IMR-90 (cell line): ENCODE measurements around the gene FAR2. TPM values are rescaled to one million over a fixed set of nuclear protein-coding genes. Genes with fewer than 3 reads are reported as not detected.

Source experiments
- ATAC-seq: fragments of 200-7000 bp; cut with Tn5 transposase; 2 replicates; pipeline ENCODE4 v1.9.1; 2020; ENCODE audit warnings: low read depth, mild to moderate bottlenecking, moderate library complexity
- BruUV-seq: library from RNA; stranded (reverse); fragments of 400-500 nt; replicated peaks from 2 replicates; lab custom pipeline; 2021; lab: Mats Ljungman, UMichigan
- CTCF ChIA-PET: fragments of 300-600 bp; formaldehyde crosslinking; extraction: SDS; loops from one replicate; lab custom pipeline; 2021; ENCODE audit warnings: antibody characterized with exemption; lab: Yijun Ruan, JAX
- POLR2A ChIA-PET: fragments of 300-600 bp; sonication (Branson Sonifier 250); formaldehyde crosslinking; loops from one replicate; lab custom pipeline; 2022; ENCODE audit warnings: antibody characterized with exemption; ENCODE audit not compliant: unreplicated experiment; lab: Charles Lee
- DNase-seq: peaks from one replicate; pipeline ENCODE4 v3.0.0; 2013
- H2AFZ ChIP-seq: replicated peaks from 2 replicates; pipeline ENCODE3; 2013; ENCODE audit warnings: low read length, mild to moderate bottlenecking; ENCODE audit not compliant: poor library complexity
- H2AK5ac ChIP-seq: 2 replicates; pipeline ENCODE4 v1.6.1; 2013; ENCODE audit warnings: low read depth, low read length, inconsistent platforms
- H2AK9ac ChIP-seq: replicated peaks from 2 replicates; pipeline ENCODE3; 2013; ENCODE audit warnings: mild to moderate bottlenecking, low read depth, low read length, moderate library complexity; ENCODE audit not compliant: poor library complexity
- H2BK120ac ChIP-seq: 2 replicates; pipeline ENCODE4 v1.6.1; 2013; ENCODE audit warnings: low read depth, low read length, inconsistent platforms
- H2BK15ac ChIP-seq: 3 replicates; pipeline ENCODE4 v1.6.1; 2013; ENCODE audit warnings: low read depth, low read length, inconsistent platforms
- H2BK20ac ChIP-seq: 2 replicates; pipeline ENCODE4 v1.6.1; 2013; ENCODE audit warnings: low read depth, mild to moderate bottlenecking, inconsistent platforms, low read length, moderate library complexity
- H2BK5ac ChIP-seq: 2 replicates; pipeline ENCODE4 v1.6.1; 2013; ENCODE audit warnings: mild to moderate bottlenecking, low read depth, low read length, inconsistent platforms; ENCODE audit not compliant: poor library complexity, severe bottlenecking
- H3K14ac ChIP-seq: replicated peaks from 2 replicates; pipeline ENCODE4 v1.6.1; 2013; ENCODE audit warnings: low read depth, low read length, inconsistent platforms
- H3K18ac ChIP-seq: 2 replicates; pipeline ENCODE4 v1.6.1; 2013; ENCODE audit warnings: low read depth, low read length, control low read depth
- H3K23ac ChIP-seq: 2 replicates; pipeline ENCODE4 v1.6.1; 2013; ENCODE audit warnings: low read depth, low read length, inconsistent platforms
- H3K27ac ChIP-seq: 2 replicates; pipeline ENCODE4 v1.5.1; 2013; ENCODE audit warnings: mild to moderate bottlenecking, control low read depth, low read length; ENCODE audit not compliant: insufficient read depth
- H3K27me3 ChIP-seq: 2 replicates; pipeline ENCODE4 v1.6.1; 2013; ENCODE audit warnings: low read length; ENCODE audit not compliant: control insufficient read depth, insufficient read depth
- H3K36me3 ChIP-seq: 2 replicates; pipeline ENCODE4 v1.6.1; 2013; ENCODE audit warnings: low read length, mixed read lengths; ENCODE audit not compliant: control insufficient read depth, insufficient read depth
- H3K4ac ChIP-seq: 2 replicates; pipeline ENCODE4 v1.6.1; 2013; ENCODE audit warnings: low read depth, low read length, inconsistent platforms
- H3K4me1 ChIP-seq: 2 replicates; pipeline ENCODE4 v1.6.1; 2013; ENCODE audit warnings: low read length, mixed read lengths; ENCODE audit not compliant: control insufficient read depth, insufficient read depth
- H3K4me2 ChIP-seq: 2 replicates; pipeline ENCODE4 v1.6.1; 2013; ENCODE audit warnings: low read depth, mild to moderate bottlenecking, control low read depth, low read length, moderate library complexity
- H3K4me3 ChIP-seq: 2 replicates; pipeline ENCODE4 v1.5.1; 2013; ENCODE audit warnings: low read depth, mild to moderate bottlenecking, control low read depth, low read length, moderate library complexity; ENCODE audit not compliant: insufficient read depth
- H3K56ac ChIP-seq: 2 replicates; pipeline ENCODE4 v1.6.1; 2013; ENCODE audit warnings: low read length, inconsistent platforms; ENCODE audit not compliant: insufficient read depth; ENCODE audit errors: extremely low read depth
- H3K79me1 ChIP-seq, 2 experiments: 2 replicates each; pipeline ENCODE4 v1.6.1; 2013; ENCODE audit warnings: low read length in 2 of 2, inconsistent platforms in 1 of 2, low read depth in 1 of 2
- H3K9ac ChIP-seq: 2 replicates; pipeline ENCODE4 v1.6.1; 2013; ENCODE audit warnings: low read depth, low read length, control low read depth
- H3K9me1 ChIP-seq: 2 replicates; pipeline ENCODE4 v1.6.1; 2013; ENCODE audit warnings: low read length, inconsistent platforms; ENCODE audit not compliant: insufficient read depth
- H3K9me3 ChIP-seq: 2 replicates; pipeline ENCODE4 v1.6.1; 2013; ENCODE audit warnings: low read length; ENCODE audit not compliant: control insufficient read depth, insufficient read depth
- H4K20me1 ChIP-seq: 2 replicates; pipeline ENCODE4 v1.6.1; 2013; ENCODE audit warnings: low read length, inconsistent platforms; ENCODE audit not compliant: insufficient read depth
- H4K5ac ChIP-seq: 2 replicates; pipeline ENCODE4 v1.6.1; 2013; ENCODE audit warnings: mild to moderate bottlenecking, low read depth, low read length, control low read depth
- H4K8ac ChIP-seq, 2 experiments: 2 replicates each; pipeline ENCODE4 v1.6.1; 2013; ENCODE audit warnings: low read depth in 2 of 2, low read length in 2 of 2, control low read depth in 1 of 2, inconsistent platforms in 1 of 2
- H4K91ac ChIP-seq: 2 replicates; pipeline ENCODE4 v1.6.1; 2013; ENCODE audit warnings: low read depth, low read length, inconsistent platforms; ENCODE audit not compliant: insufficient read depth
- BHLHE40 ChIP-seq: fragments of 150-350 bp; IDR thresholded peaks from 2 replicates; pipeline ENCODE4 v1.6.1; 2016; ENCODE audit warnings: mild to moderate bottlenecking, low read depth, low read length
- CEBPB ChIP-seq: IDR thresholded peaks from 2 replicates; pipeline ENCODE4 v1.6.1; 2012; ENCODE audit warnings: low read depth, low read length, improper control_type of control experiment
- FOS ChIP-seq: fragments of 150-350 bp; IDR thresholded peaks from 2 replicates; pipeline ENCODE4 v1.6.1; 2016; ENCODE audit warnings: low read depth, low read length
- SMC3 ChIP-seq: fragments of 150-350 bp; IDR thresholded peaks from 2 replicates; pipeline ENCODE4 v1.6.1; 2016; ENCODE audit warnings: low read depth, mild to moderate bottlenecking, antibody characterized with exemption, low read length, moderate library complexity
- WGBS, 2 experiments: methylation state at CpG; one replicate each; pipeline versions ENCODE4 v1.1.5 to v1.1.7; 2013; ENCODE audit warnings: missing lambda C conversion rate in 2 of 2; ENCODE audit not compliant: insufficient read length in 1 of 2; ENCODE audit errors: extremely low coverage in 2 of 2; 5-methylcytosine and 5-hydroxymethylcytosine counted together
- dilution Hi-C: fragments of 300-500 bp; cut with HindIII; formaldehyde crosslinking; loops from one replicate; pipeline ENCODE4 v1.14.3; 2018; ENCODE audit warnings: low sequenced_read_pairs; ENCODE audit not compliant: unreplicated experiment
- in situ Hi-C: fragments of 300-500 bp; cut with MboI; formaldehyde crosslinking; loops from 3 replicates; pipeline ENCODE4 v1.14.3; 2019; ENCODE audit warnings: low sequenced_read_pairs, inconsistent platforms, mixed read lengths
- intact Hi-C: fragments of 100-400 bp; cut with micrococcal nuclease; formaldehyde crosslinking; loops from 2 replicates; pipeline ENCODE4 v1.10.0; 2022
- polyA plus RNA-seq, 3 experiments: library from polyadenylated mRNA; depleted of rRNA; stranded (reverse); fragments of >200 nt; gene quantifications; 2 replicates each; pipeline ENCODE4 v1.2.3, GENCODE V29; 2012; ENCODE audit warnings: low replicate concordance in 1 of 3
- total RNA-seq: library from RNA; depleted of rRNA; stranded (reverse); fragments of >200 nt; gene quantifications from 2 replicates; pipeline ENCODE4 v1.2.3, GENCODE V29; 2012
- TF ChIP-seq, protein P1 (sequence below): fragments of 150-350 bp; IDR thresholded peaks from 2 replicates; pipeline ENCODE4 v1.6.1; 2017; ENCODE audit warnings: mild to moderate bottlenecking, antibody characterized with exemption, low read length, low read depth
- TF ChIP-seq, protein P2 (sequence below): conservative IDR thresholded peaks from 2 replicates; pipeline ENCODE4 v1.5.1; 2012; ENCODE audit warnings: mild to moderate bottlenecking, low read depth, low read length, improper control_type of control experiment

Gene FAR2
- total and polyA plus RNA-seq, 2 of the 4 experiments (the other 2 are of a cell fraction), result 1.1 to 2.0 TPM

DNA sequence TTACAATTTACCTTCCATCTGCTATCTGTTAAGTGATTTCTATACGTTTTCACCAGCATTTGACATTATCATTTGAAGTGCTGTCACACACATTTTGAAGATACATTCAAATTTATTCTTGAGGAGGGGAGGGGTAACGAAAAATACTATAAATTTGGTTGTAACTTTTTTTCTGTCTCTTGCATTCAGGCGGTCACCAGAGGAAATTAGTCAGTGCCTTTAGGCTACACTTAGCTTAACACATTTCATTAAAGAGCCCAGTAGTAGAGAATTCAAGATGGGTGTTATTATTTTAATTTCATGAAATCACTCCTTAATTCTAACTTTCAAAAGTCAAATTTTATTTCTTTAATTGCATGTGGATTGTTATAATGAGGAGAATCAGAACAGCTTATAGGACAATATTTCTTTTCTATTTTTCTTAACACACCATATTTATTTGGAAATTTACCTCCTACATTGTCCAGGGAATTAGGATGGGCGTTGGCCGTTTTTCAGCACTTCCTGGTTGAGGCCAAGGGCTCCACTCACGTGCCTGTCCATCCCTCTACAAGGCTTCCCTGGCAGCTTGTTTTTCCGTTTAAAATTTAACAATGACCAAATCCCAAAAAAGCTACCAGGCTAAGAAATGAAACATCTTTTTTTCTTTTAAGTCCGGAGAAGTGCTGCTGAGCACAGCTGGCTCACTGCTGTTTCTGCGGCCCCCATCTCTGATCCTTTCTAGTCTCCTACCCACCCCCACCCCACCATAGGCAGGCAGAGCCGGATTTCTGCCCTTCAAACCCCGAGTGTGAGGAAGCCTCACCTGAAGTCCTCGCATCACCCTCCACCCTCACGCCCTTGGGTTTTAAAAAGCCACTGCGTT is 1.1 kb upstream of the FAR2 start:
- POLR2A ChIA-PET, result interaction anchor here (0.6 kb wide), 1 partner anchor 40 kb away, joined by 4 read pairs; no protein-coding TSS in a partner anchor

More for the DNA sequence above, 1.1 kb upstream of the FAR2 start:
- in situ Hi-C loops, result no loop called here
- peak overlapping the region; percentile 18; the same call in 1 of the 2 replicates for H4K5ac ChIP-seq
- H3K36me3 ChIP-seq, result no peaks in the 10 kb centered on the region
- no peak overlapping the region for H2AK5ac ChIP-seq
- intact Hi-C loops, result no loop called here
- peak overlapping the region; percentile 69 to 83; a peak in 3 of 4 replicates for H4K8ac ChIP-seq
- no TSS peak for BruUV-seq
- DNase-seq (no peak), ATAC-seq (no peak)
- no peaks in the 10 kb centered on the region for H3K9me3 ChIP-seq
- TF ChIP-seq CEBPB (no peak), FOS (no peak), SMC3 (no peak), BHLHE40 (no peak)
- TF ChIP-seq, protein P1, sequence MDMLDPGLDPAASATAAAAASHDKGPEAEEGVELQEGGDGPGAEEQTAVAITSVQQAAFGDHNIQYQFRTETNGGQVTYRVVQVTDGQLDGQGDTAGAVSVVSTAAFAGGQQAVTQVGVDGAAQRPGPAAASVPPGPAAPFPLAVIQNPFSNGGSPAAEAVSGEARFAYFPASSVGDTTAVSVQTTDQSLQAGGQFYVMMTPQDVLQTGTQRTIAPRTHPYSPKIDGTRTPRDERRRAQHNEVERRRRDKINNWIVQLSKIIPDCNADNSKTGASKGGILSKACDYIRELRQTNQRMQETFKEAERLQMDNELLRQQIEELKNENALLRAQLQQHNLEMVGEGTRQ, result no peak
- TF ChIP-seq, protein P2, sequence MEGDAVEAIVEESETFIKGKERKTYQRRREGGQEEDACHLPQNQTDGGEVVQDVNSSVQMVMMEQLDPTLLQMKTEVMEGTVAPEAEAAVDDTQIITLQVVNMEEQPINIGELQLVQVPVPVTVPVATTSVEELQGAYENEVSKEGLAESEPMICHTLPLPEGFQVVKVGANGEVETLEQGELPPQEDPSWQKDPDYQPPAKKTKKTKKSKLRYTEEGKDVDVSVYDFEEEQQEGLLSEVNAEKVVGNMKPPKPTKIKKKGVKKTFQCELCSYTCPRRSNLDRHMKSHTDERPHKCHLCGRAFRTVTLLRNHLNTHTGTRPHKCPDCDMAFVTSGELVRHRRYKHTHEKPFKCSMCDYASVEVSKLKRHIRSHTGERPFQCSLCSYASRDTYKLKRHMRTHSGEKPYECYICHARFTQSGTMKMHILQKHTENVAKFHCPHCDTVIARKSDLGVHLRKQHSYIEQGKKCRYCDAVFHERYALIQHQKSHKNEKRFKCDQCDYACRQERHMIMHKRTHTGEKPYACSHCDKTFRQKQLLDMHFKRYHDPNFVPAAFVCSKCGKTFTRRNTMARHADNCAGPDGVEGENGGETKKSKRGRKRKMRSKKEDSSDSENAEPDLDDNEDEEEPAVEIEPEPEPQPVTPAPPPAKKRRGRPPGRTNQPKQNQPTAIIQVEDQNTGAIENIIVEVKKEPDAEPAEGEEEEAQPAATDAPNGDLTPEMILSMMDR, result no peak
- H3K23ac ChIP-seq, result peak overlapping the region; percentile 56; the same call in 1 of the 2 replicates
- H3K9ac ChIP-seq, result peak overlapping the region; percentile 33
- peak overlapping the region; percentile 16; the same call in 1 of the 2 replicates for H3K18ac ChIP-seq
- no peaks in the 10 kb centered on the region for H3K9me1 ChIP-seq
- peak overlapping the region; percentile 21; the same call in 1 of the 2 replicates for H2BK20ac ChIP-seq
- H2AFZ ChIP-seq, result peak overlapping the region; percentile 87
- H2BK5ac ChIP-seq, result no peak overlapping the region
- peaks cover 4% of the 10 kb centered on the region; the same call in 1 of the 2 replicates for H3K4me1 ChIP-seq
- peak overlapping the region; percentile 80 for H3K4ac ChIP-seq
- H3K4me3 ChIP-seq, result peak overlapping the region; percentile 76
- H3K27me3 ChIP-seq, result peaks cover 8% of the 10 kb centered on the region; the same call in 1 of the 2 replicates
- peak overlapping the region; percentile 61 for H2BK120ac ChIP-seq
- H2AK9ac ChIP-seq, result peak overlapping the region; percentile 39
- H3K27ac ChIP-seq, result no peak overlapping the region; the same call in 1 of the 2 replicates
- H3K14ac ChIP-seq, result no peak overlapping the region
- CTCF ChIA-PET, result interaction anchor here (0.7 kb wide), 1 partner anchor 1036 kb away, joined by 4 read pairs; no protein-coding TSS in a partner anchor
- H4K20me1 ChIP-seq, result no peaks in the 10 kb centered on the region
- H3K79me1 ChIP-seq, result no peaks in the 10 kb centered on the region
- peak overlapping the region; percentile 90 for H3K4me2 ChIP-seq
- H4K91ac ChIP-seq, result peak overlapping the region; percentile 42
- dilution Hi-C loops, result no loop called here
- no peak overlapping the region; the same call in 1 of the 2 replicates for H3K56ac ChIP-seq
- H2BK15ac ChIP-seq, result peak overlapping the region; percentile 85
- WGBS, 2 experiments, result 17% methylated on average over 1 of the region's 14 CpGs; no CpG with 5 or more reads in 1 of the 2 experiments
